ENCODE measurements around the gene ZNF687. TPM values are rescaled to one million over a fixed set of nuclear protein-coding genes. Genes with fewer than 3 reads are reported as not detected.

ZNF687 gene
- total RNA-seq, 2 experiments from 2014 or later: 20.9 to 22.0 TPM

- intact Hi-C loops (cut with micrococcal nuclease): no loop called here
- Mint-ChIP-seq H3K4me3 (no peak overlapping the region), H3K36me3 (ENCODE audit: low read depth) (peaks cover 25% of the 10 kb centered on the region), H3K4me1 (ENCODE audit: low read depth) (no peaks in the 10 kb centered on the region), H3K27ac (peak overlapping the region; percentile 56), H3K27me3 (ENCODE audit: low read depth) (no peaks in the 10 kb centered on the region), H3K9me3 (no peaks in the 10 kb centered on the region)
- CTCF ChIA-PET: interaction anchor here (0.6 to 7.2 kb wide), 6 partner anchors 9 to 389 kb away, joined by 3 to 59 read pairs (median 4); no protein-coding TSS in a partner anchor
- DNase-seq: no peak
Measured at GRCh38 chr1:151294742-151295462, 12.8 kb downstream of the ZNF687 start.

DNA sequence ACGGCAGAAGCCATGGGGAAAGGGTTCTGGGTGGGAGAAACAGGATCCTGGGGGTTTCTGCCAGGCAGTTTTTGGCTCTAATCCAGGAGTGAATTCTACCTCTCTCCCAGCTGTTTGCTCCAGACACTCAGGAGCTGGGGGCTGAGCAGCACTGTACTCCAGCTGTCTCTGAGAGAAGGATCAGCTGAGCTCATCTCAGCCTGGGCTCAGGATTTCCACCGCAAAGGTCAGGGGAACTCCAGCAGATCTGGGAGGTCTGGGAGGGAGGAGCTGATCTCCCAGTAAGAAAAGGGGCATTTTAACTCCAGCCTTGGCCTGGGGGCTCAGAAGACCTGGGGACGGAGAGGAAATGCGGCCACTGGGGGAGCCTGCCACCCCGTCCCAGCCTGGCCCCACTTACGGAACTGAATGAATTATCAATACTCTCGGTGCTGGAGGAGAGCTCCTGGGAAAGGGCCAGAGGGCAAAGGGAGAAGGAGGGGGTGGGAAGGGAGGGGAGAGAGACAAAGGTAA lies 27.8 kb downstream of the ZNF687 start:
- H3K4me1 Mint-ChIP-seq (ENCODE audit: low read depth): peaks cover 37% of the 10 kb centered on the region
- peaks cover 24% of the 10 kb centered on the region for H3K36me3 Mint-ChIP-seq (ENCODE audit: low read depth)
- no peaks in the 10 kb centered on the region for H3K27me3 Mint-ChIP-seq (ENCODE audit: low read depth)
- no peaks in the 10 kb centered on the region for H3K9me3 Mint-ChIP-seq
- DNase-seq: no peak
- CTCF ChIA-PET: interaction anchor here (0.5 to 6.0 kb wide), 6 partner anchors 9 to 151 kb away, joined by 3 to 68 read pairs (median 14); partner anchors contain the start of gene PI4KB
- peak overlapping the region; percentile 17 for H3K27ac Mint-ChIP-seq
- intact Hi-C loops (cut with micrococcal nuclease): no loop called here
- no peak overlapping the region for H3K4me3 Mint-ChIP-seq

DNA sequence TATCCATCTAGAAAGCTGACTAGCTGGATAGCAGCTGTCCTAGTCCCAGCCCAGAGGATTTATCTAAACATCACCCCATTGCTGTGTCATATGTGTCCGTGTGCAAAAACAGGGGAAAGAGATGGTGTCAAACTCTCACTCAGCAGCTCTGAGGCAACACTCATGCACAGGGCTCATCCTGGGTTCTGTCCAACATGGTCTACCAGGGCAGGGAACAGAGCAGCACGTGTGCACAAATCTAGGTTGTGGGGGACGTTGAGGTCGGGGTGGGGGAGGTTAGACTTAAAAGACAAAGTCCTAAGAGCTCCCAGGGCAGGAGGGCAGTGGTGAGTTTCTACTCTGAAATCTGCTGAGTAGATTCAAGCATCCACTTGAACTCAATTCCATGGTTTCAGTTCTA lies 28.9 kb downstream of the ZNF687 start:
- Mint-ChIP-seq H3K4me1 (ENCODE audit: low read depth) (peaks cover 37% of the 10 kb centered on the region), H3K4me3 (no peak overlapping the region), H3K27ac (peak overlapping the region; percentile 92), H3K36me3 (ENCODE audit: low read depth) (peaks cover 15% of the 10 kb centered on the region), H3K27me3 (ENCODE audit: low read depth) (no peaks in the 10 kb centered on the region), H3K9me3 (no peaks in the 10 kb centered on the region)
- DNase-seq: no peak
- CTCF ChIA-PET: interaction anchor here (0.7 to 6.0 kb wide), 6 partner anchors 10 to 36 kb away, joined by 3 to 68 read pairs (median 17); partner anchors contain the start of genes PI4KB, RFX5 and ZNF687
- intact Hi-C loops (cut with micrococcal nuclease): loop anchor here (1.0 kb wide), 5 partner anchors 16 to 389 kb away; partner anchors contain the start of genes PI4KB, PSMB4 and RFX5

- peak; percentile 94 for DNase-seq
- Mint-ChIP-seq H3K4me3 (no peak overlapping the region), H3K27me3 (ENCODE audit: low read depth) (no peaks in the 10 kb centered on the region), H3K36me3 (ENCODE audit: low read depth) (peaks cover 15% of the 10 kb centered on the region), H3K9me3 (no peaks in the 10 kb centered on the region), H3K4me1 (ENCODE audit: low read depth) (peaks cover 37% of the 10 kb centered on the region), H3K27ac (peak overlapping the region; percentile 92)
- CTCF ChIA-PET: interaction anchor here (0.5 to 6.0 kb wide), 12 partner anchors 11 to 210 kb away, joined by 3 to 68 read pairs (median 4); partner anchors contain the start of genes PI4KB, PSMB4, RFX5 and ZNF687
- intact Hi-C loops (cut with micrococcal nuclease): loop anchor here (1.0 kb wide), 5 partner anchors 16 to 389 kb away; partner anchors contain the start of genes PI4KB, PSMB4 and RFX5
Measured at GRCh38 chr1:151311589-151312331, 29.7 kb downstream of the ZNF687 start.

- Mint-ChIP-seq H3K9me3 (no peaks in the 10 kb centered on the region), H3K4me1 (ENCODE audit: low read depth) (peaks cover 37% of the 10 kb centered on the region), H3K36me3 (ENCODE audit: low read depth) (peaks cover 11% of the 10 kb centered on the region), H3K4me3 (no peak overlapping the region), H3K27ac (peak overlapping the region; percentile 92), H3K27me3 (ENCODE audit: low read depth) (no peaks in the 10 kb centered on the region)
- no peak for DNase-seq
- intact Hi-C loops (cut with micrococcal nuclease): no loop called here
- CTCF ChIA-PET: interaction anchor here (0.5 to 6.0 kb wide), 10 partner anchors 9 to 211 kb away, joined by 3 to 68 read pairs (median 4); partner anchors contain the start of genes PI4KB, PSMB4 and ZNF687
Measured at GRCh38 chr1:151312411-151312810, 30.3 kb downstream of the ZNF687 start.

GRCh38 chr1:151312826-151313225 lies 30.7 kb downstream of the ZNF687 start:
- Mint-ChIP-seq H3K4me1 (ENCODE audit: low read depth) (peaks cover 37% of the 10 kb centered on the region), H3K27me3 (ENCODE audit: low read depth) (no peaks in the 10 kb centered on the region), H3K9me3 (no peaks in the 10 kb centered on the region), H3K4me3 (no peak overlapping the region), H3K36me3 (ENCODE audit: low read depth) (peaks cover 14% of the 10 kb centered on the region), H3K27ac (peak overlapping the region; percentile 92)
- no peak for DNase-seq
- CTCF ChIA-PET: interaction anchor here (0.7 to 6.0 kb wide), 6 partner anchors 9 to 86 kb away, joined by 3 to 68 read pairs (median 17); partner anchors contain the start of genes PI4KB, PSMB4 and ZNF687
- intact Hi-C loops (cut with micrococcal nuclease): no loop called here

DNA sequence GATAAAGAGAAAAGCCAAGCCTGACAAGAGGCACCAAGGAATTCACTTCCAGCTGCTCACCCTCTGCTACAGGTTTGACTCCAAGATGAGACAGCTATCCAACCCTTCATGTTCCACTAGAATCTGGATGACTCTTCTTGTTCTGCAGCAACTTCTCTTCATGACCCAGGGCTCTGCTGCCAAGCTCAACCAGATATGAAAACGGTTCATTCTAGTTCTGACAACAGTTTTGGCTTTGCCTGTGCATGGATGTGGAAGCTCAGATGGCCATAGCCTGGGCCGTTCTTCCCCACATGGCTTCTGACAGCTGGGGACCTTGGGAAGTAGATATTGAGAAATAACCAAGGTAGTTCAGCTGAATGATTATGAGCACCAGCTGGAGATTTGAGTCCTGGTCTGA lies 31.4 kb downstream of the ZNF687 start:
- Mint-ChIP-seq H3K9me3 (no peaks in the 10 kb centered on the region), H3K27ac (no peak overlapping the region), H3K36me3 (ENCODE audit: low read depth) (peaks cover 14% of the 10 kb centered on the region), H3K27me3 (ENCODE audit: low read depth) (no peaks in the 10 kb centered on the region), H3K4me3 (no peak overlapping the region), H3K4me1 (ENCODE audit: low read depth) (peaks cover 37% of the 10 kb centered on the region)
- intact Hi-C loops (cut with micrococcal nuclease): no loop called here
- CTCF ChIA-PET: interaction anchor here (4.7 to 6.0 kb wide), 3 partner anchors 13 to 26 kb away, joined by 21 to 68 read pairs (median 43); partner anchors contain the start of gene PI4KB
- no peak for DNase-seq

- CTCF ChIA-PET: interaction anchor here (4.7 to 6.0 kb wide), 3 partner anchors 13 to 25 kb away, joined by 21 to 68 read pairs (median 43); partner anchors contain the start of gene PI4KB
- H3K4me1 Mint-ChIP-seq (ENCODE audit: low read depth): peaks cover 38% of the 10 kb centered on the region
- no peaks in the 10 kb centered on the region for H3K27me3 Mint-ChIP-seq (ENCODE audit: low read depth)
- no peak for DNase-seq
- H3K4me3 Mint-ChIP-seq: no peak overlapping the region
- no peaks in the 10 kb centered on the region for H3K9me3 Mint-ChIP-seq
- peak overlapping the region; percentile 6 for H3K27ac Mint-ChIP-seq
- peaks cover 15% of the 10 kb centered on the region for H3K36me3 Mint-ChIP-seq (ENCODE audit: low read depth)
- intact Hi-C loops (cut with micrococcal nuclease): no loop called here
Measured at GRCh38 chr1:151314137-151314875, 32.2 kb downstream of the ZNF687 start.

DNA sequence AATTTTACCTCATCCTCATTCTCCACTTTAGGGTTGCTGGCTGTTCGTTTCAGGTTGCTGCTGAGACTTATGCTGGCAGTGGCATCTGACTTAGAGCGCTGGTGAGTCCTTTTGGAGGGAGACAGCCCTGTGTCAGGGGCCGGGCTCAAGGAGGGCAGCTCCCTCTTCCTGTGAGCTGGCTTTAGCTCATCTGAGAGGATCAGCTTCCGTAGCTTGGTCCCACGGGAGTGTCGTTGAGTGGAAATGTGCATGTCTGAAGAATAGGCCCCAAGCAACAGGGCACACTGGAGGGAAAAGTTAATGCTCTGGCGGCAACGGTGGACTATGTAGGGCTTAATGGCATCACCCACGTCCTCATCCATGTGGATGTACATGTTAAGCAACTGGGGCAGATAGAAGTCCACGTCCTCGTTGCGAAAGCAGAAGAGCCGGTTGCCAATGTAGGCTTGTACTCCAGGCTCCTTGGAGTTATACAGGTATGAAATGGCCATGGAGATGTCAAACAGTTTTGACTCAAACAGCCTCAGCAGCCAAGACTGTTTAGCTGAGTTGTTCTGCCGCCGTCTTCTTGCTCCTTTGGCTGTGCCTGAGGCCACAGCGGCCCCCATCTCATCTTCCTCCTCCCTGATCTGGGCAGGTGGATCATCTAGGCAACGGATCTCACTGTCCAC lies 33.6 kb downstream of the ZNF687 start:
- Mint-ChIP-seq H3K4me1 (ENCODE audit: low read depth) (peaks cover 43% of the 10 kb centered on the region), H3K9me3 (no peaks in the 10 kb centered on the region), H3K36me3 (ENCODE audit: low read depth) (peaks cover 18% of the 10 kb centered on the region), H3K4me3 (no peak overlapping the region), H3K27me3 (ENCODE audit: low read depth) (no peaks in the 10 kb centered on the region), H3K27ac (no peak overlapping the region)
- intact Hi-C loops (cut with micrococcal nuclease): no loop called here
- no peak for DNase-seq
- CTCF ChIA-PET: interaction anchor here (0.7 to 3.3 kb wide), 3 partner anchors 14 to 233 kb away, joined by 3 to 10 read pairs (median 4); no protein-coding TSS in a partner anchor

GRCh38 chr1:151318975-151319374 lies 36.9 kb downstream of the ZNF687 start:
- intact Hi-C loops (cut with micrococcal nuclease): no loop called here
- H3K4me3 Mint-ChIP-seq: no peak overlapping the region
- H3K9me3 Mint-ChIP-seq: no peaks in the 10 kb centered on the region
- no peak for DNase-seq
- peaks cover 28% of the 10 kb centered on the region for H3K4me1 Mint-ChIP-seq (ENCODE audit: low read depth)
- CTCF ChIA-PET: no interaction called here
- H3K27ac Mint-ChIP-seq: no peak overlapping the region
- H3K27me3 Mint-ChIP-seq (ENCODE audit: low read depth): no peaks in the 10 kb centered on the region
- H3K36me3 Mint-ChIP-seq (ENCODE audit: low read depth): peaks cover 21% of the 10 kb centered on the region

- no peaks in the 10 kb centered on the region for H3K27me3 Mint-ChIP-seq (ENCODE audit: low read depth)
- CTCF ChIA-PET: interaction anchor here (0.6 to 1.4 kb wide), 5 partner anchors 13 to 61 kb away, joined by 3 read pairs; no protein-coding TSS in a partner anchor
- H3K4me1 Mint-ChIP-seq (ENCODE audit: low read depth): peaks cover 50% of the 10 kb centered on the region
- no peak overlapping the region for H3K4me3 Mint-ChIP-seq
- no peak for DNase-seq
- no peak overlapping the region for H3K27ac Mint-ChIP-seq
- H3K36me3 Mint-ChIP-seq (ENCODE audit: low read depth): peaks cover 23% of the 10 kb centered on the region
- intact Hi-C loops (cut with micrococcal nuclease): no loop called here
- H3K9me3 Mint-ChIP-seq: no peaks in the 10 kb centered on the region
Measured at GRCh38 chr1:151324390-151324930, 42.4 kb downstream of the ZNF687 start.

All from activated naive CD4-positive, alpha-beta T cell treated with anti-CD3 and anti-CD28 coated beads for 36 hours (primary cell).